ENCODE results near the gene C2CD2L. TPM values are rescaled to one million over a fixed set of nuclear protein-coding genes. Genes with fewer than 3 reads are reported as not detected.

Gene C2CD2L
- polyA plus RNA-seq, 3 donors, result 3.8 to 60.2 (median 6.4) TPM

- Histone ChIP-seq H3K4me1 (ENCODE audit: control insufficient read depth in 1 of 2, insufficient read depth in 2 of 2, low read length in 2 of 2) (peaks cover 26 to 33% of the 10 kb centered on the region in 2 donors), H2AFZ (ENCODE audit: insufficient read depth, low read depth, low read length, poor library complexity, severe bottlenecking) (peak overlapping the region; percentile 98), H3K9me3 (replicated peaks in 1 of 2; ENCODE audit: control insufficient read depth in 1 of 2, insufficient read depth in 1 of 2, low read length in 2 of 2) (no peaks in the 10 kb centered on the region), H3K36me3 (replicated peaks in 1 of 2; ENCODE audit: control insufficient read depth in 1 of 2, insufficient read depth in 2 of 2, low read length in 2 of 2) (peaks cover 12 to 46% of the 10 kb centered on the region in 2 donors), H3K27ac (ENCODE audit: low read depth in 1 of 2, low read length in 2 of 2) (peak overlapping the region; percentile 40 to 81), H4K20me1 (ENCODE audit: insufficient read depth, low read length) (peaks cover 21% of the 10 kb centered on the region), H3K4me3 (replicated peaks in 1 of 3; ENCODE audit: low read depth in 2 of 3, low read length in 3 of 3) (peak overlapping the region; percentile 62 to 97 (median 97)), H3K27me3 (ENCODE audit: control insufficient read depth in 2 of 2, insufficient read depth in 2 of 2, low read length in 2 of 2) (no peaks in the 10 kb centered on the region), H3K9ac (ENCODE audit: insufficient read depth, low read length, poor library complexity, severe bottlenecking) (peak overlapping the region; percentile 73), H3K79me2 (ENCODE audit: insufficient read depth, low read length) (peaks cover 33% of the 10 kb centered on the region), H3K4me2 (replicated peaks; ENCODE audit: extremely low read depth, low read length, poor library complexity, severe bottlenecking) (peak overlapping the region; percentile 94)
- Mint-ChIP-seq H3K27ac (peak overlapping the region; percentile 83 to 94 (median 90)), H3K9me3 (no peaks in the 10 kb centered on the region), H3K4me1 (peaks cover 33% of the 10 kb centered on the region), H3K27me3 (ENCODE audit: low read depth in 3 of 3) (peaks cover 0 to 5% (median 0%) of the 10 kb centered on the region in 3 donors), H3K4me3 (peak overlapping the region; percentile 90 to 93), H3K36me3 (peaks cover 22 to 39% of the 10 kb centered on the region in 2 donors)
- DNase-seq, result no peak
- intact Hi-C loops (cut with micrococcal nuclease), result loop anchor here in 1 of 2 donors (2.0 to 5.0 kb wide), 2 partner anchors 15 to 34 kb away; partner anchors contain the start of gene C2CD2L
- WGBS (ENCODE audit: insufficient coverage), result 0% methylated on average over 18 of the region's 20 CpGs
- no peak for TF ChIP-seq CTCF (IDR thresholded peaks at IDR 0.05)
Measured at GRCh38 chr11:119121811-119122124, 14.6 kb downstream of the C2CD2L start.

GRCh38 chr11:119125821-119126220, 18.7 kb downstream of the C2CD2L start:
- peaks cover 20% of the 10 kb centered on the region for H3K4me1 Mint-ChIP-seq
- peaks cover 0 to 2% (median 0%) of the 10 kb centered on the region in 3 donors for H3K27me3 Mint-ChIP-seq (ENCODE audit: low read depth in 3 of 3)
- H3K79me2 ChIP-seq (ENCODE audit: insufficient read depth, low read length), result peaks cover 33% of the 10 kb centered on the region
- no peak overlapping the region for H3K4me3 ChIP-seq (replicated peaks in 1 of 3; ENCODE audit: low read depth in 2 of 3, low read length in 3 of 3)
- intact Hi-C loops (cut with micrococcal nuclease), result no loop called here
- H3K27me3 ChIP-seq (ENCODE audit: control insufficient read depth in 2 of 2, insufficient read depth in 2 of 2, low read length in 2 of 2), result no peaks in the 10 kb centered on the region
- WGBS (ENCODE audit: insufficient coverage), result 100% methylated on average over 3 of the region's 6 CpGs
- H3K27ac ChIP-seq (ENCODE audit: low read depth in 1 of 2, low read length in 2 of 2), result no peak overlapping the region
- H3K9me3 Mint-ChIP-seq, result no peaks in the 10 kb centered on the region
- H3K9me3 ChIP-seq (replicated peaks in 1 of 2; ENCODE audit: control insufficient read depth in 1 of 2, insufficient read depth in 1 of 2, low read length in 2 of 2), result no peaks in the 10 kb centered on the region
- peaks cover 32 to 64% of the 10 kb centered on the region in 2 donors for H3K36me3 ChIP-seq (replicated peaks in 1 of 2; ENCODE audit: control insufficient read depth in 1 of 2, insufficient read depth in 2 of 2, low read length in 2 of 2)
- H3K9ac ChIP-seq (ENCODE audit: insufficient read depth, low read length, poor library complexity, severe bottlenecking), result no peak overlapping the region
- TF ChIP-seq CTCF (IDR thresholded peaks at IDR 0.05), result no peak
- H2AFZ ChIP-seq (ENCODE audit: insufficient read depth, low read depth, low read length, poor library complexity, severe bottlenecking), result no peak overlapping the region
- H3K4me3 Mint-ChIP-seq, result no peak overlapping the region
- H3K36me3 Mint-ChIP-seq, result peaks cover 44 to 60% of the 10 kb centered on the region in 2 donors
- H3K27ac Mint-ChIP-seq, result peak overlapping the region in 1 of 7 donors; percentile 45
- DNase-seq, result no peak
- H3K4me1 ChIP-seq (ENCODE audit: control insufficient read depth in 1 of 2, insufficient read depth in 2 of 2, low read length in 2 of 2), result peaks cover 11 to 19% of the 10 kb centered on the region in 2 donors
- no peak overlapping the region for H3K4me2 ChIP-seq (replicated peaks; ENCODE audit: extremely low read depth, low read length, poor library complexity, severe bottlenecking)
- H4K20me1 ChIP-seq (ENCODE audit: insufficient read depth, low read length), result peaks cover 24% of the 10 kb centered on the region
